Measurements from ENCODE around the gene MIPOL1. TPM values are rescaled to one million over a fixed set of nuclear protein-coding genes. Genes with fewer than 3 reads are reported as not detected.

Gene MIPOL1
- total RNA-seq, 1 donor from 2014 or later, result 18.4 TPM

GRCh38 chr14:37170993-37171392 is 26.7 kb upstream of the MIPOL1 start:
- Mint-ChIP-seq H3K4me1 (peaks cover 10% of the 10 kb centered on the region), H3K9me3 (no peaks in the 10 kb centered on the region), H3K4me3 (no peak overlapping the region), H3K27ac (no peak overlapping the region), H3K27me3 (ENCODE audit: insufficient read depth, low read depth) (no peaks in the 10 kb centered on the region), H3K36me3 (no peaks in the 10 kb centered on the region)
- no peaks in the 10 kb centered on the region for H3K9me3 ChIP-seq (ENCODE audit: low read depth)
- no peak for TF ChIP-seq EZH2phosphoT487 (IDR thresholded peaks at IDR 0.05)
- H2AFZ ChIP-seq (replicated peaks), result no peak overlapping the region
- peaks cover 41% of the 10 kb centered on the region for H3K4me1 ChIP-seq
- H4K20me1 ChIP-seq (ENCODE audit: low read depth), result no peaks in the 10 kb centered on the region
- H3K27ac ChIP-seq, result no peak overlapping the region
- peaks cover 24% of the 10 kb centered on the region for H3K79me2 ChIP-seq (ENCODE audit: low read depth)
- no peak overlapping the region for H3K9ac ChIP-seq
- H3F3A ChIP-seq (ENCODE audit: low read depth), result peaks cover 15% of the 10 kb centered on the region
- no peaks in the 10 kb centered on the region for H3K36me3 ChIP-seq
- H3K27me3 ChIP-seq, result no peaks in the 10 kb centered on the region
- peak overlapping the region; percentile 87 for H3K4me2 ChIP-seq
- no peak for DNase-seq (ENCODE audit: low spot score)
- H3K4me3 ChIP-seq, result no peak overlapping the region

GRCh38 chr14:37171678-37172023 is 26.1 kb upstream of the MIPOL1 start:
- H3K4me2 ChIP-seq, result peak overlapping the region; percentile 87
- H3K27ac ChIP-seq, result peak overlapping the region; percentile 79
- TF ChIP-seq EZH2 (IDR thresholded peaks at IDR 0.05) (no peak), CTCF (IDR thresholded peaks at IDR 0.05) (no peak), EZH2phosphoT487 (IDR thresholded peaks at IDR 0.05) (no peak)
- no peaks in the 10 kb centered on the region for H3K27me3 ChIP-seq
- no peaks in the 10 kb centered on the region for H4K20me1 ChIP-seq (ENCODE audit: low read depth)
- H3K4me3 ChIP-seq, result peak overlapping the region; percentile 62
- peak overlapping the region; percentile 96 for H2AFZ ChIP-seq (replicated peaks)
- H3K4me1 ChIP-seq, result peaks cover 41% of the 10 kb centered on the region
- Mint-ChIP-seq H3K9me3 (no peaks in the 10 kb centered on the region), H3K4me1 (peaks cover 10% of the 10 kb centered on the region), H3K27ac (peak overlapping the region; percentile 98), H3K36me3 (no peaks in the 10 kb centered on the region), H3K27me3 (ENCODE audit: insufficient read depth, low read depth) (no peaks in the 10 kb centered on the region), H3K4me3 (peak overlapping the region; percentile 96)
- H3K79me2 ChIP-seq (ENCODE audit: low read depth), result peaks cover 24% of the 10 kb centered on the region
- no peak for DNase-seq (ENCODE audit: low spot score)
- no peaks in the 10 kb centered on the region for H3K36me3 ChIP-seq
- H3K9ac ChIP-seq, result no peak overlapping the region
- H3F3A ChIP-seq (ENCODE audit: low read depth), result peaks cover 15% of the 10 kb centered on the region
- no peaks in the 10 kb centered on the region for H3K9me3 ChIP-seq (ENCODE audit: low read depth)

GRCh38 chr14:37172024-37172869 is 25.5 kb upstream of the MIPOL1 start, which contains the start of gene SLC25A21:
Gene SLC25A21, minus strand, starts transcription at chr14:37172606.
- no peaks in the 10 kb centered on the region for H3K9me3 Mint-ChIP-seq
- H3K27ac Mint-ChIP-seq, result peak within 1 kb of the TSS; percentile 98
- Histone ChIP-seq H3K27me3 (no peaks in the 10 kb centered on the region), H4K20me1 (ENCODE audit: low read depth) (no peaks in the 10 kb centered on the region), H3K9ac (peak within 1 kb of the TSS; percentile 52), H3K4me1 (peaks cover 40% of the 10 kb centered on the region), H3K9me3 (ENCODE audit: low read depth) (no peaks in the 10 kb centered on the region), H3K36me3 (no peaks in the 10 kb centered on the region), H3F3A (ENCODE audit: low read depth) (peaks cover 15% of the 10 kb centered on the region), H2AFZ (replicated peaks) (peak within 1 kb of the TSS; percentile 96), H3K79me2 (ENCODE audit: low read depth) (peaks cover 24% of the 10 kb centered on the region), H3K27ac (peak within 1 kb of the TSS; percentile 79), H3K4me3 (peak within 1 kb of the TSS; percentile 62), H3K4me2 (peak within 1 kb of the TSS; percentile 87)
- peak; percentile 71 for TF ChIP-seq EZH2 (IDR thresholded peaks at IDR 0.05)
- no peak for TF ChIP-seq CTCF (IDR thresholded peaks at IDR 0.05)
- TF ChIP-seq EZH2phosphoT487 (IDR thresholded peaks at IDR 0.05), result no peak
- no peaks in the 10 kb centered on the region for H3K27me3 Mint-ChIP-seq (ENCODE audit: insufficient read depth, low read depth)
- no peaks in the 10 kb centered on the region for H3K36me3 Mint-ChIP-seq
- peak; percentile 85 for DNase-seq (ENCODE audit: low spot score)
- peaks cover 10% of the 10 kb centered on the region for H3K4me1 Mint-ChIP-seq
- peak within 1 kb of the TSS; percentile 96 for H3K4me3 Mint-ChIP-seq
